Psoas muscle (tissue), 8 donors: Measurements from ENCODE around the gene SIRPB1. TPM values are rescaled to one million over a fixed set of nuclear protein-coding genes. Genes with fewer than 3 reads are reported as not detected.

ENCODE experiments used
- ATAC-seq, 4 donors: fragments of 200-7000 bp; cut with Tn5 transposase; one replicate each; pipeline ENCODE4 v1.9.1; 2020; ENCODE audit warnings: moderate library complexity in 3 of 4, mild to moderate bottlenecking in 2 of 4
- DNase-seq, 2 donors: peaks; one replicate each; pipeline ENCODE4 v3.0.0-alpha.2; 2020
- H3K27ac ChIP-seq: fragments of 200-600 bp; one replicate; pipeline ENCODE4 v1.8.0; 2022
- H3K27me3 ChIP-seq, 3 donors: fragments of 200-600 bp in 1 of 3; one replicate each; pipeline versions ENCODE4 v1.6.1 to v1.8.0; 2013 to 2022; ENCODE audit warnings: low read length in 2 of 3, mild to moderate bottlenecking in 2 of 3, moderate library complexity in 1 of 3; ENCODE audit not compliant: insufficient read depth in 3 of 3
- H3K36me3 ChIP-seq, 2 donors: fragments of 200-600 bp in 1 of 2; one replicate each; pipeline versions ENCODE4 v1.6.1 to v1.8.0; 2013 to 2022; ENCODE audit warnings: low read depth in 1 of 2, mild to moderate bottlenecking in 1 of 2, moderate library complexity in 1 of 2; ENCODE audit not compliant: insufficient read depth in 1 of 2
- H3K4me1 ChIP-seq: fragments of 200-600 bp; one replicate; pipeline ENCODE4 v1.8.0; 2022
- H3K4me3 ChIP-seq: fragments of 200-600 bp; one replicate; pipeline ENCODE4 v1.8.0; 2022; ENCODE audit warnings: mild to moderate bottlenecking
- H3K9me3 ChIP-seq: fragments of 200-600 bp; one replicate; pipeline ENCODE4 v1.8.0; 2022
- CTCF ChIP-seq: fragments of 200-600 bp; IDR thresholded peaks from one replicate; pipeline ENCODE4 v1.8.0; 2022; ENCODE audit warnings: antibody characterized with exemption
- WGBS, 3 donors: extraction: QIAGEN DNeasy Blood & Tissue Kit; methylation state at CpG; one replicate each; pipeline versions ENCODE4 v1.1.6 to v1.1.7; 2013; 5-methylcytosine and 5-hydroxymethylcytosine counted together
- intact Hi-C, 2 donors: fragments of 100-400 bp; cut with DNase I; formaldehyde crosslinking; loops; one replicate each; pipeline versions ENCODE4 v1.11.0 to v1.14.2; 2022
- polyA plus RNA-seq, 3 donors: library from polyadenylated mRNA; stranded (reverse); fragments of 200-250 nt; gene quantifications; one replicate each; pipeline ENCODE4 v1.2.3, GENCODE V29; 2013
- total RNA-seq, 4 donors: library from RNA; stranded (reverse); fragmentation: NEBNext Ultra II Directional in 2 of 4; extraction: Animal tissue kit (Norgen Biotek cat#: 25700) in 2 of 4; gene quantifications; one replicate each; pipeline versions ENCODE4 v1.2.1 to v1.2.4, GENCODE V29; 2021 to 2023
- donor health status: healthy with polysubstance abuse.
- donor health status: DM: no; HTN: no; CAD: no; lungs with moderate emphysema.
- donor health status: Bipolar disorder and iron deficiency.
- donor health status: healthy.
- donor health status: DM: yes; HTN: yes; CAD: no.
- donor health status: DM: no; HTN: no; CAD: no.
- donor health status: DM: no; HTN: no; CAD: no.
- donor health status: DM: yes; HTN: yes; CAD: no.

Gene SIRPB1
- total and polyA plus RNA-seq, 7 donors, result 0.03 to 3.6 (median 0.74) TPM

GRCh38 chr20:1660246-1660645 lies 40.4 kb upstream of the SIRPB1 start:
- intact Hi-C loops, result loop anchor here in 1 of 2 donors (10.0 kb wide), 1 partner anchor 65 kb away; no protein-coding TSS in a partner anchor
- H3K27ac ChIP-seq, result no peak overlapping the region
- no peaks in the 10 kb centered on the region for H3K27me3 ChIP-seq
- no peaks in the 10 kb centered on the region for H3K4me1 ChIP-seq
- TF ChIP-seq CTCF, result no peak
- H3K4me3 ChIP-seq, result no peak overlapping the region
- WGBS, 3 donors, result 25 to 36% (median 31%) methylated on average over 2 of the region's 2 CpGs
- H3K36me3 ChIP-seq, result no peaks in the 10 kb centered on the region
- ATAC-seq (no peak), DNase-seq (no peak)
- no peaks in the 10 kb centered on the region for H3K9me3 ChIP-seq

- H3K4me3 ChIP-seq, result no peak within 1 kb of the TSS
- TF ChIP-seq CTCF, result no peak
- H3K27ac ChIP-seq, result no peak within 1 kb of the TSS
- no peaks in the 10 kb centered on the region for H3K36me3 ChIP-seq
- no peak for DNase-seq
- no peak for ATAC-seq
- intact Hi-C loops, result no loop called here
- no peaks in the 10 kb centered on the region for H3K27me3 ChIP-seq
- H3K9me3 ChIP-seq, result no peaks in the 10 kb centered on the region
- WGBS, 3 donors, result 63 to 69% (median 69%) methylated on average over 5 of the region's 5 CpGs
- H3K4me1 ChIP-seq, result no peaks in the 10 kb centered on the region
Observed at GRCh38 chr20:1657556-1658334, 37.9 kb upstream of the SIRPB1 start, which contains the start of gene SIRPG. TSS of gene SIRPG (minus strand) at chr20:1657779. CDS start at chr20:1657714, 65 bp downstream.

- intact Hi-C loops, result no loop called here
- H3K27ac ChIP-seq, result no peak overlapping the region
Observed at GRCh38 chr20:1656844-1657243, 37.0 kb upstream of the SIRPB1 start.

GRCh38 chr20:1654996-1655395 lies 35.2 kb upstream of the SIRPB1 start:
- H3K36me3 ChIP-seq, result no peaks in the 10 kb centered on the region
- H3K4me1 ChIP-seq, result no peaks in the 10 kb centered on the region
- H3K9me3 ChIP-seq, result no peaks in the 10 kb centered on the region
- no peak for TF ChIP-seq CTCF
- ATAC-seq (no peak), DNase-seq (no peak)
- no peak overlapping the region for H3K27ac ChIP-seq
- intact Hi-C loops, result no loop called here
- no peaks in the 10 kb centered on the region for H3K27me3 ChIP-seq
- no peak overlapping the region for H3K4me3 ChIP-seq

More at GRCh38 chr20:1656844-1657243, 37.0 kb upstream of the SIRPB1 start:
- DNase-seq (no peak), ATAC-seq (no peak)
- Histone ChIP-seq H3K4me1 (no peaks in the 10 kb centered on the region), H3K36me3 (no peaks in the 10 kb centered on the region), H3K4me3 (no peak overlapping the region), H3K27me3 (no peaks in the 10 kb centered on the region), H3K9me3 (no peaks in the 10 kb centered on the region)
- 71 to 91% (median 89%) methylated on average over 5 of the region's 5 CpGs for WGBS, 3 donors
- TF ChIP-seq CTCF, result no peak

- Histone ChIP-seq H3K4me1 (no peaks in the 10 kb centered on the region), H3K27ac (no peak overlapping the region), H3K27me3 (no peaks in the 10 kb centered on the region), H3K36me3 (no peaks in the 10 kb centered on the region), H3K9me3 (no peaks in the 10 kb centered on the region), H3K4me3 (no peak overlapping the region)
- WGBS, 3 donors, result 65 to 68% (median 67%) methylated on average over 3 of the region's 3 CpGs
- DNase-seq, result no peak
- TF ChIP-seq CTCF, result no peak
- intact Hi-C loops, result no loop called here
- ATAC-seq, result no peak
Observed at GRCh38 chr20:1652960-1653359, 33.2 kb upstream of the SIRPB1 start.
